ENCODE data around the gene HECW1. TPM values are rescaled to one million over a fixed set of nuclear protein-coding genes. Genes with fewer than 3 reads are reported as not detected.

HECW1 gene
- total and polyA plus RNA-seq, 4 donors = 0.77 to 1.9 (median 1.0) TPM; not detected in 1

DNA sequence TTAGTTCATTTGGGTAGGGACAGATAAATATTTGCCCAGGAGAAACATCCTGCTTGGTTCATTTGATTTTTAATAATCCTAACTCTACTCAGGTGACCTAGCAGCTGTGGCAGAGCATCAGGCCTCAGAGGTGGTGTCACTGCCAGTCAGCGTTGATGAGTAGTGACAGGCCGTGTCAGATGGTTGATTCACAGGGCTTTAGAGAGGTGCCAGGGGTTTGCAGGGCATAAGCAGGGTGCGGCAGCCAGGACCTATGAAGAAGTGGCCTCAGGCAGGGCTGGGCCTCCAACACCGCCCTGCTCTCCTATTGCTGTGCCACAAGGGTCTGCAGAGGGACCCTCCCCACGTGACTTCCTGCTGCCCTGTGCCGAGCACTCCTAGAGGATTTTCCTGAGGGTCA, 128.1 kb downstream of the HECW1 start:
- Histone ChIP-seq H3K27ac (ENCODE audit: low read depth in 1 of 2, low read length in 2 of 2) (no peak overlapping the region), H3K4me3 (ENCODE audit: low read length in 2 of 2) (no peak overlapping the region), H3K9me3 (ENCODE audit: control insufficient read depth, low read length) (no peaks in the 10 kb centered on the region), H3K27me3 (ENCODE audit: control insufficient read depth in 1 of 2, insufficient read depth in 2 of 2, low read length in 1 of 2) (no peaks in the 10 kb centered on the region), H3K4me1 (ENCODE audit: control insufficient read depth in 1 of 2, insufficient read depth in 2 of 2, low read length in 2 of 2) (no peaks in the 10 kb centered on the region), H3K36me3 (ENCODE audit: control insufficient read depth in 1 of 2, insufficient read depth in 2 of 2, low read length in 1 of 2) (no peaks in the 10 kb centered on the region)
- WGBS, 2 donors = 81 to 83% methylated on average over 6 of the region's 6 CpGs
- ATAC-seq (ENCODE audit: low FRiP score) = no peak
- intact Hi-C loops (cut with DNase I) = no loop called here
- no peak for DNase-seq

DNA sequence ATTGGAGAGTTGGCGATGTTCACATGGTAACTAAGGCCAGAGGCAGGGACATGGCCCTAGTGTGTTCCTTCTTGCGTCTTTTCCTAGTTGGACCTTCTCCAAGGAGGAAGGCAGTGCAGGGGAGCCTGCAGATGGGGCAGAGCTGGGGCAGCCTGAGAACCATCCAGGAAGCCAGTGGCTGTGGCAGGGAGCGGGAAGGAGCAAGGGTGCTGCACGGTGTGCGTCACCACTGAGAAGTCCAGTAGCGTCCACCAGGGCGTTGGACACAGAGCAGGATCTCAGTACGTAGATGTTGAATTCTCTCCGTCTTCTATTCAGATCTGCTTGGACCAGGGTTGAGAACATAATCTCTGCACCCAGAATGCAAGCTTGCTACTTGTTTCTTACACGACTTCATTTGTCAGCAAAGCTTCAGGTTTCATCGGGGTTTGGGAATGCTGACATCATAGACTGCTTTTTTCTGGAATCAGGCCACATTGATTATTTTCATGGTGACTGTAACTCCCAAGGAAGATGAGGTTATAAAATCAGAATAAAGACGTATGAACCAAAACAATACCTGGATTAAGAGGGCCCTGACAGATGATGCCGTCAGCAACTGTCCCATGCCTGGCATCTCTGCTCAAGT, 130.3 kb downstream of the HECW1 start:
- no peaks in the 10 kb centered on the region for H3K4me1 ChIP-seq (ENCODE audit: control insufficient read depth in 1 of 2, insufficient read depth in 2 of 2, low read length in 2 of 2)
- H3K27ac ChIP-seq (ENCODE audit: low read depth in 1 of 2, low read length in 2 of 2) = no peak overlapping the region
- no peaks in the 10 kb centered on the region for H3K27me3 ChIP-seq (ENCODE audit: control insufficient read depth in 1 of 2, insufficient read depth in 2 of 2, low read length in 1 of 2)
- ATAC-seq (ENCODE audit: low FRiP score) (no peak), DNase-seq (no peak)
- WGBS, 2 donors = 83 to 84% methylated on average over 13 of the region's 13 CpGs
- H3K4me3 ChIP-seq (ENCODE audit: low read length in 2 of 2) = no peak overlapping the region
- no peaks in the 10 kb centered on the region for H3K9me3 ChIP-seq (ENCODE audit: control insufficient read depth, low read length)
- intact Hi-C loops (cut with DNase I) = no loop called here
- no peaks in the 10 kb centered on the region for H3K36me3 ChIP-seq (ENCODE audit: control insufficient read depth in 1 of 2, insufficient read depth in 2 of 2, low read length in 1 of 2)

DNA sequence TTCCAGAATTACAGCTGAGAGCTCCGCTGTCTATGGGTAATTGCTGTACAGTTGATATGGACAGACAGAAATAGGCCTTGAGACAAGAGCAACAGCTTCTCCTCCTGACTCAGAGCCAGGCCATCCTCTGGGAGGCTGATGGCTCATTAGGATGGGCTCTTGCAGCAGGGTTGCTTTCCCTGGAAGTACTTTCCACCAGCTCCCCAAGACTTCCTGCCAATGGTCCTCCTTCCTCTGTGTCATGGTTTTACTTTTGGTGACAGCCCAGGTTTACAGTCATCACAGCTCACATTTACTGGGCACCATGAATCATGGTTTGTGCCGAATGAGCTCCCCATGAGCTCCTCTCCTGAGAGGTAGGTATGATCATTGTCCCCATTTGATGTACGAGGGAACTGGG, 131.8 kb downstream of the HECW1 start:
- WGBS, 2 donors = 91 to 92% methylated on average over 3 of the region's 3 CpGs
- intact Hi-C loops (cut with DNase I) = no loop called here
- DNase-seq (no peak), ATAC-seq (ENCODE audit: low FRiP score) (no peak)
- Histone ChIP-seq H3K36me3 (ENCODE audit: control insufficient read depth in 1 of 2, insufficient read depth in 2 of 2, low read length in 1 of 2) (no peaks in the 10 kb centered on the region), H3K4me1 (ENCODE audit: control insufficient read depth in 1 of 2, insufficient read depth in 2 of 2, low read length in 2 of 2) (no peaks in the 10 kb centered on the region), H3K27me3 (ENCODE audit: control insufficient read depth in 1 of 2, insufficient read depth in 2 of 2, low read length in 1 of 2) (no peaks in the 10 kb centered on the region), H3K9me3 (ENCODE audit: control insufficient read depth, low read length) (no peaks in the 10 kb centered on the region), H3K4me3 (ENCODE audit: low read length in 2 of 2) (no peak overlapping the region), H3K27ac (ENCODE audit: low read depth in 1 of 2, low read length in 2 of 2) (no peak overlapping the region)

DNA sequence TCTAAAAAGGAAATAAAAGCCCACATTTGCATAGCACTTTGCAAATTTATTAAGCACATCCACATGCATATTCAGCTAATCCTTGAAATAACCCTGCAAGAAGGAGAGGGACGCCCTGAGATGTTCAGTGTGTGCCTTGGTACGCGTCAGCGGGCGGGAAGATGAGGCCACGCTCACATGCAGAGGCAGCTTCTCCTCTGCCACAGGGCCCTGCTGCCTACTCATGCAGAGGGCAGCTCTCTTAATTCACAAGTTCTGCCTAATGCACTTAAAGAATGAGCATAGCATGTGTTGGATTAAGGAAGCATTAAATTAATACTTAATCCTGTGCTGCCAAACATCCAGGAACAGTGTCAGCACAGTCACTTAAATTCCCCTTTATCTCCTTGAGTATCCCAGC, 132.3 kb downstream of the HECW1 start:
- WGBS, 2 donors = 95% methylated on average over 6 of the region's 6 CpGs
- no peak overlapping the region for H3K27ac ChIP-seq (ENCODE audit: low read depth in 1 of 2, low read length in 2 of 2)
- H3K27me3 ChIP-seq (ENCODE audit: control insufficient read depth in 1 of 2, insufficient read depth in 2 of 2, low read length in 1 of 2) = no peaks in the 10 kb centered on the region
- intact Hi-C loops (cut with DNase I) = no loop called here
- no peaks in the 10 kb centered on the region for H3K9me3 ChIP-seq (ENCODE audit: control insufficient read depth, low read length)
- ATAC-seq (ENCODE audit: low FRiP score) = no peak
- no peak for DNase-seq
- no peaks in the 10 kb centered on the region for H3K36me3 ChIP-seq (ENCODE audit: control insufficient read depth in 1 of 2, insufficient read depth in 2 of 2, low read length in 1 of 2)
- no peak overlapping the region for H3K4me3 ChIP-seq (ENCODE audit: low read length in 2 of 2)
- no peaks in the 10 kb centered on the region for H3K4me1 ChIP-seq (ENCODE audit: control insufficient read depth in 1 of 2, insufficient read depth in 2 of 2, low read length in 2 of 2)

DNA sequence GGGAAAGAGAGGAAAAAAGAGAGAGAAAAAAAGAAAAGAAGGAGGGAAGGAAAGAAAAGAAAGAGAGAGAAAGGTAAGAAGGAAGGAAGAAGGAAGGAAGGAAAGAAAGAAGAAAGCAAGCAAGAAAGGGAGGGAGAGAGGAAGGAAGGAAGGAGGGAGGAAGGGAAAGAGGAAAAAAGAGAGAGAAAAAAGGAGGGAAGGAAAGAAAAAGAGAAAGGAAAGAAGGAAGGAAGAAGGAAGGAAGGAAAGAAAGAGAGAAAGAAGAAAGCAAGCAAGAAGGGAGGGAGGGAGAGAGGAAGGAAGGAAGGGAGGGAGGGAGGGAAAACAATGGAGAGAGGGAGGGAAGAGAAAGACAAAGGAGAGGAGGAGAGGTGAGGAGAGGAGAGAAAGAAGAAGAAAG, 135.3 kb downstream of the HECW1 start:
- DNase-seq = no peak
- no peaks in the 10 kb centered on the region for H3K36me3 ChIP-seq (ENCODE audit: control insufficient read depth in 1 of 2, insufficient read depth in 2 of 2, low read length in 1 of 2)
- no peak overlapping the region for H3K27ac ChIP-seq (ENCODE audit: low read depth in 1 of 2, low read length in 2 of 2)
- H3K4me3 ChIP-seq (ENCODE audit: low read length in 2 of 2) = no peak overlapping the region
- H3K4me1 ChIP-seq (ENCODE audit: control insufficient read depth in 1 of 2, insufficient read depth in 2 of 2, low read length in 2 of 2) = no peaks in the 10 kb centered on the region
- H3K9me3 ChIP-seq (ENCODE audit: control insufficient read depth, low read length) = no peaks in the 10 kb centered on the region
- no peak for ATAC-seq (ENCODE audit: low FRiP score)
- no peaks in the 10 kb centered on the region for H3K27me3 ChIP-seq (ENCODE audit: control insufficient read depth in 1 of 2, insufficient read depth in 2 of 2, low read length in 1 of 2)
- intact Hi-C loops (cut with DNase I) = no loop called here

- no peaks in the 10 kb centered on the region for H3K36me3 ChIP-seq (ENCODE audit: control insufficient read depth in 1 of 2, insufficient read depth in 2 of 2, low read length in 1 of 2)
- no peak for ATAC-seq (ENCODE audit: low FRiP score)
- no peaks in the 10 kb centered on the region for H3K27me3 ChIP-seq (ENCODE audit: control insufficient read depth in 1 of 2, insufficient read depth in 2 of 2, low read length in 1 of 2)
- intact Hi-C loops (cut with DNase I) = no loop called here
- WGBS, 2 donors = 72 to 94% methylated on average over 2 to 4 of the region's 4 CpGs
- DNase-seq = no peak
- H3K27ac ChIP-seq (ENCODE audit: low read depth in 1 of 2, low read length in 2 of 2) = no peak overlapping the region
- no peaks in the 10 kb centered on the region for H3K4me1 ChIP-seq (ENCODE audit: control insufficient read depth in 1 of 2, insufficient read depth in 2 of 2, low read length in 2 of 2)
- no peak overlapping the region for H3K4me3 ChIP-seq (ENCODE audit: low read length in 2 of 2)
- no peaks in the 10 kb centered on the region for H3K9me3 ChIP-seq (ENCODE audit: control insufficient read depth, low read length)
These were observed 136.1 kb downstream of the HECW1 start for GRCh38 chr7:43248553-43248952.

DNA sequence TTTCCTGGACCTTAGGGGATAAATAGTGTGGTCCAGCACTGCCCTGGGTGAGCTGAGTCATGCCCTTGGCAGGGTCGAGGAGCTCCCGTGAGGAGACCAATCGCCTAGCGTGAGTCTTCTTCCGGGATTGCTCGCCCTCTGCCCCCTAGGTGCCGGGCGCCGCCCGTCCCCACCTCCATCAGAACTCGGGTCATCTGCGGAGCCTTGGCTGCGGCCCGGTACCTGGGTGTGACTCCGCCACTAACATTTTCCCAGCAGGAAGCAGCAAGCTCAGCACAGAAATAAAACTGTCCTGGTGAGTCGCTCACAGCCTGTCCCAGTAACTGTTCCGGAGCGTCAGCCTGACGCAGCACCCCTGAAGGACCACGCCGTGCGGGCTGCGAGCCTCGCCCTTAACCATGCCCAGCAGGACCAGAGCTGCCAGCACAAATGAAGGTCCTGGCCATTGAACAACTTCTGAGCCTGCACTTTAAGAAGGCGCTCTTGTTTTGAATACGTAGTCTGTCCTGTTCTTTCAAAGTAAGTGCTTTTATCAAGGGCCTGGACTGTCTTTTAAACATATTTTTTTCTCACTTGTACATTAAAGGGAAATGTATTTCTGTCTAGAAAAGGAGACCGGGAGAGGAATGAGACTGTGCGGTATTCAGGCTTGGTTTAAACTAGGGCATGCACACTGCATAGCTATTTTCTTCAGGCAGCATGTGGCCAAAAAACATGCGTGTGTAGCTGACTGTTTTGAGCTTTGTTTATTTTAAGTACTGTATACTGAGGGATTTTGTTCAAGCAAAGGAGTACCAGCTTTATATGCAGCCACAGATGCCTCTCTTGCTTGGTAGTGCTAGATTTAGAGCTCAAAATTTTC, 136.7 kb downstream of the HECW1 start:
- Histone ChIP-seq H3K27ac (ENCODE audit: low read depth in 1 of 2, low read length in 2 of 2) (no peak overlapping the region), H3K4me3 (ENCODE audit: low read length in 2 of 2) (no peak overlapping the region), H3K36me3 (ENCODE audit: control insufficient read depth in 1 of 2, insufficient read depth in 2 of 2, low read length in 1 of 2) (no peaks in the 10 kb centered on the region), H3K4me1 (ENCODE audit: control insufficient read depth in 1 of 2, insufficient read depth in 2 of 2, low read length in 2 of 2) (no peaks in the 10 kb centered on the region), H3K9me3 (ENCODE audit: control insufficient read depth, low read length) (no peaks in the 10 kb centered on the region), H3K27me3 (ENCODE audit: control insufficient read depth in 1 of 2, insufficient read depth in 2 of 2, low read length in 1 of 2) (no peaks in the 10 kb centered on the region)
- WGBS, 2 donors = 46 to 49% methylated on average over 29 of the region's 29 CpGs
- intact Hi-C loops (cut with DNase I) = no loop called here
- DNase-seq = no peak
- peak; percentile 34 for ATAC-seq (ENCODE audit: low FRiP score)

DNA sequence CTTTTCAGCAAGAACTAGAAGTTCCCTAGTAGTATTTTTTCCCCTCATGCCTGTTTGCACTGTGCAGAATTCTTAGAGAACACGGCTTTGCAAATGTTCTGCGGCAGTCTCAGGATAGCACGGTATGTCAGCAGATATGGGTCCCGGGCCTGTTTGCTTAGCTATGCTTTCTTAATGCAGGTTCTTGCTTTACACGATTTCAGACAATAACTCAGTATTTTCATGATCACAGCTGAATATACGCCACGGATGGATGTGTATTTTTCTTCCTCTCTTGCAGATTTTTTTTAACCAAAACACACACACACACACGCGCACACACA, 137.3 kb downstream of the HECW1 start:
- ATAC-seq (ENCODE audit: low FRiP score) = no peak
- no peaks in the 10 kb centered on the region for H3K27me3 ChIP-seq (ENCODE audit: control insufficient read depth in 1 of 2, insufficient read depth in 2 of 2, low read length in 1 of 2)
- no peaks in the 10 kb centered on the region for H3K4me1 ChIP-seq (ENCODE audit: control insufficient read depth in 1 of 2, insufficient read depth in 2 of 2, low read length in 2 of 2)
- 38% methylated on average over 9 of the region's 9 CpGs for WGBS, 2 donors
- H3K27ac ChIP-seq (ENCODE audit: low read depth in 1 of 2, low read length in 2 of 2) = no peak overlapping the region
- H3K9me3 ChIP-seq (ENCODE audit: control insufficient read depth, low read length) = no peaks in the 10 kb centered on the region
- intact Hi-C loops (cut with DNase I) = no loop called here
- no peaks in the 10 kb centered on the region for H3K36me3 ChIP-seq (ENCODE audit: control insufficient read depth in 1 of 2, insufficient read depth in 2 of 2, low read length in 1 of 2)
- no peak for DNase-seq
- no peak overlapping the region for H3K4me3 ChIP-seq (ENCODE audit: low read length in 2 of 2)

Data from aorta (tissue), 5 donors.